Measurements from ENCODE around the gene PRR33. TPM values are rescaled to one million over a fixed set of nuclear protein-coding genes. Genes with fewer than 3 reads are reported as not detected.

Gene PRR33
- total RNA-seq, result not detected in 2 replicates

DNA sequence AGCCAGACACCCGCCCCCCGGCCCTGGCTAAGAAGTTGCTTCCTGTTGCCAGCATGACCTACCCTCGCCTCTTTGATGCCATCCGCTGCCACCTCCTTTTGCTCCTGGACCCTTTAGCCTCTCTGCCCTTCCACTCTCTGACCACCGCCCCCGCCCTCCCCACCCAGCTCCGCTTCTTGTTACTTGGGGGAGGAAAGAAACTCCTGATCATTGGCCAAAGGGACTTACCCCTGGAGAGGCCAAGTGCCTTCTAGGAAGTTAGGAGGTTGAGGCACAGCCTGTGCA, at the start of gene PRR33:
PRR33 (minus strand) TSS at position 65 of the 285 bp plus-strand sequence. CDS start 1,311 bp downstream, outside the sequence.

DNA sequence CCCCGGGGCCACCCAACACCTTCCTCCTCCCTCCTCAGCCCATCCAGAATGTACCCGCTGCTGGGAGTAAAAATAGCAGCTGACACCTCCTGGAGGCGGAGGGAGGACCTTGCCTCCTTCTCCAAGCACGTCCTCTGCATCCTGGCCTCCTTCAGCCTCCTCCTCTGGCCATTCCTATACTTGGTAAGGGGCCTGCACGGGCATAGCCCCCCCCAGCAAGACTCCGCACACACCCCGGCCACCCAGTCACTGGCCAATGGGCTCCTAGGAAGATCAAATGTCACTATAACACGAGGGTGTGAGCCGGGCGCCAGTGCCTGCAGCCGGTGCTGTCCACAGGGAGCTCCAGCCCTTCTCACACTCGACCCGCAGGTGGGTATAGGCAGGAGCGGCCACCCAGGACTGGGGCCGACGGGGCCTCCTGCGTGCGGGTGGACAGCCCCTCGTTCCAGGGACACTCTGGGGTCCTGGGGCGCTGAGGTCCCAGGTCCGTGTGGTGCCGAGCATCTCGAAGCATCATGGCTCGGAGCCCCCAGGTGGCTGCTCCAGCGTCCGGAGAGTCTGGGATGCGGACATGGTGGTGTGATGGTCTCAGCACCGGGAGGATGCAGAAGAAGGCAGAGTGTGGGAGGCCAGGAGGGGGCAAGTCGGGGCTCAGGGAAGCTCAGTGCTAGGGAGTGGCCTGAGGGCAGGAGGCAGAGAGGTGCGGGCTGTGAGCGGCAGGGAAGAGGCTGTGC, 27.9 kb upstream of the PRR33 start, which contains the start of gene TNNT3:
TNNT3 (plus strand) TSS at position 313 of the 737 bp plus-strand sequence. CDS start 3,172 bp downstream, outside the sequence.

DNA sequence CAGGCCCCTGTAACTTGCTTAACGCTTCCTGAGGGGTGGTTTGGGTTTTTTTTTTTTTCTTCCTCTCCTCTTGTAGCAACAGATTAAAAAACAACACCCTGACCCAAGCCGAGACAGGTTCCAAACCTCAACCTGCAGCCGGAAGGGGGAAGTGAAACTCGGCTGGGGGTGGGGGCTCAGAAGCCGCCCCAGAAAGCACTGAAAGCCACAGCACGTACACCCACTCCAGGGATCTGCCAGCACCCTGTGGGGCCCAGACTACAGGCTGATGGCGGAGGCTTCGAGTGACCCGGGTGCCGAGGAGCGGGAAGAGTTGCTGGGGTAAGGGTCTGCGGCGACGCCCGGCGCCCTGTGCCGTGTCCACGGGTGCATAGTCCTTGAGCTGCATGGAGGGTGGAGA, 38.8 kb downstream of the PRR33 start, which contains the start of gene LSP1:
LSP1 (plus strand) TSS at position 208 of the 400 bp plus-strand sequence; CDS start at position 269, 61 bp downstream.

DNA sequence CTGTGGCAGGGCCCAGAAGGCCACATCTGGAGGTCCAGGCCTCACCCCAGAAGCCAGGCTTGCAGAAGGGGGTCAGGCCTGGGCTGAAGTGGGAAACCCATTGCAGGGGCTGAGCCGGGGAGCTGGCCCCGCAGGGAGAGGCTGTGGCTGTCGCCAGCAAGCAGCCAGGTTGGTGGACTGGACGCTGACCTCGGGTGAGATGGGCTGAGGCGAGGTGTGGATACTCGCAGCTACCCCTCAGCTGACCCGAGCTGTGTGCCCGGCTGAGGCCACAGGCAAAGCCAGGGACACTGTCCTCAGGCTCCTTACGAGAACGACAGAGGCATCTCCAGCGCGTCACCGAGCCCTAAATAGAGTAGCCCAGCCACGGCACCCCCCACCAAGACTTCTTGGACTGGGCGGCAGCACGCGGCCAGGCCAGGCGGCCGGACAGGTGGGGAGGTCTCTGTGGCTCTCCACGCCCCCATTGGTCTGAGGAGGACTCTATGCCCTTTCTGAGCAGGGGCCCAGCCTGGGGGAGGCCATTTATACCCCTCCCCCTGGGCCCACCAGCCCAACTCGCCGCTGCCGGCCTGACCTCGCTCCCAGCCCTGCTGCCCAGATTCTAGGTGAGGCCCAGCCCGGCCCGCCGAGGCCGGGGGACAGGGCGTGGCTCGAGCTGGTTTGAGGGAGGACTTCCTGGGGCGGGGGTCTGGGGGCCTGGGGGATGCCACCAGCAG, 53.1 kb downstream of the PRR33 start, which contains the start of gene TNNI2:
TNNI2 (plus strand) TSS at position 556 of the 719 bp plus-strand sequence. CDS start 716 bp downstream, outside the sequence.

Other genes with a start within 250 kb of the PRR33 start
- not detected in 2 replicates for gene KRTAP5-6, start 194.7 kb downstream of the PRR33 start, total RNA-seq
- gene IFITM10, start 141.3 kb downstream of the PRR33 start, total RNA-seq, result 0.08 TPM in 1 of 2 replicates, not detected in the other
- gene CTSD, start 128.0 kb downstream of the PRR33 start, total RNA-seq, result 152 and 181 TPM in 2 replicates
- gene SYT8, start 56.9 kb downstream of the PRR33 start, total RNA-seq, result 0.70 and 3.3 TPM in 2 replicates
- gene TNNI2, start 52.9 kb downstream of the PRR33 start, total RNA-seq, result not detected in 2 replicates
- 0.19 TPM in 1 of 2 replicates, not detected in the other for gene LSP1, start 38.8 kb downstream of the PRR33 start, total RNA-seq
- not detected in 2 replicates for gene TNNT3, start 27.8 kb upstream of the PRR33 start, total RNA-seq
- 218 and 231 TPM in 2 replicates for gene MRPL23, start 55.4 kb upstream of the PRR33 start, total RNA-seq
- 3.3 and 5.1 TPM in 2 replicates for gene H19, start 105.9 kb upstream of the PRR33 start, total RNA-seq
- gene IGF2, start 247.5 kb upstream of the PRR33 start, total RNA-seq, result 1.0 TPM in 1 of 2 replicates, not detected in the other